Measurements from ENCODE around the gene ZNF155. TPM values are rescaled to one million over a fixed set of nuclear protein-coding genes. Genes with fewer than 3 reads are reported as not detected.
A peak's percentile ranks its signal among the peaks of the same experiment; 100 is the strongest.
"Not testable (repeated sequence)": the region's sequence is repeated elsewhere in the genome, so short reads cannot be mapped to it uniquely, and the experiment has no call there.

The ZNF155 gene
- 13.0 TPM for total RNA-seq

- FAIRE-seq (peak; percentile 51), DNase-seq (ENCODE audit: low spot score in 2 of 2) (peak; percentile 65 to 83)
These were observed at the start of gene ZNF155 for GRCh38 chr19:43983912-43984686. ZNF155 (plus strand) TSS chr19:43984188; CDS start chr19:43988544, 4,356 bp downstream.

GRCh38 chr19:43934985-43935708, 48.8 kb upstream of the ZNF155 start, which contains the start of gene ZNF45:
ZNF45 (minus strand) TSS chr19:43935282; CDS start chr19:43922185, 13,097 bp downstream.
- DNase-seq (ENCODE audit: low spot score in 2 of 2): peak; percentile 71 to 87
- FAIRE-seq: no peak

GRCh38 chr19:43936188-43936587, 47.8 kb upstream of the ZNF155 start:
- DNase-seq (ENCODE audit: low spot score in 2 of 2) (no peak), FAIRE-seq (no peak)

GRCh38 chr19:43939557-43940260, 44.3 kb upstream of the ZNF155 start:
- FAIRE-seq: no peak
- no peak for DNase-seq (ENCODE audit: low spot score in 2 of 2)

- no peak for DNase-seq (ENCODE audit: low spot score in 2 of 2)
- FAIRE-seq: no peak
These were observed 43.3 kb upstream of the ZNF155 start for GRCh38 chr19:43940719-43941118.

- DNase-seq (ENCODE audit: low spot score in 2 of 2) (no peak), FAIRE-seq (no peak)
These were observed 42.8 kb upstream of the ZNF155 start for GRCh38 chr19:43941209-43941608.

GRCh38 chr19:43947412-43947811, 36.6 kb upstream of the ZNF155 start:
- not testable (repeated sequence) for DNase-seq (ENCODE audit: low spot score in 2 of 2); FAIRE-seq

GRCh38 chr19:43949803-43950202, 34.2 kb upstream of the ZNF155 start:
- FAIRE-seq; DNase-seq (ENCODE audit: low spot score in 2 of 2): not testable (repeated sequence)

- DNase-seq (ENCODE audit: low spot score in 2 of 2) (peak; percentile 66 to 84), FAIRE-seq (no peak)
These were observed 32.9 kb upstream of the ZNF155 start, which contains the start of gene ZNF221 for GRCh38 chr19:43950834-43951645. ZNF221 (plus strand) TSS chr19:43951228; CDS start chr19:43962727, 11,499 bp downstream.

- FAIRE-seq (no peak), DNase-seq (ENCODE audit: low spot score in 2 of 2) (no peak)
These were observed 27.2 kb upstream of the ZNF155 start for GRCh38 chr19:43956827-43957226.

GRCh38 chr19:43957891-43958290, 26.1 kb upstream of the ZNF155 start:
- no peak for DNase-seq (ENCODE audit: low spot score in 2 of 2)
- no peak for FAIRE-seq

- FAIRE-seq (no peak), DNase-seq (ENCODE audit: low spot score in 2 of 2) (no peak)
These were observed 23.6 kb upstream of the ZNF155 start for GRCh38 chr19:43960411-43960810.

GRCh38 chr19:43966079-43966694, 17.8 kb upstream of the ZNF155 start:
- no peak for DNase-seq (ENCODE audit: low spot score in 2 of 2)
- FAIRE-seq: no peak

- DNase-seq (ENCODE audit: low spot score in 2 of 2) (no peak), FAIRE-seq (no peak)
These were observed 7.3 kb upstream of the ZNF155 start for GRCh38 chr19:43976732-43977131.

- no peak for DNase-seq (ENCODE audit: low spot score in 2 of 2)
- no peak for FAIRE-seq
These were observed 460 bp upstream of the ZNF155 start for GRCh38 chr19:43983544-43983911.

GRCh38 chr19:43984687-43985000, 656 bp downstream of the ZNF155 start:
- DNase-seq (ENCODE audit: low spot score in 2 of 2): peak in 1 of 2 donors; percentile 12
- FAIRE-seq: no peak

GRCh38 chr19:43997631-43998290, 13.8 kb downstream of the ZNF155 start:
- no peak for DNase-seq (ENCODE audit: low spot score in 2 of 2)

GRCh38 chr19:44002212-44002565, 18.2 kb downstream of the ZNF155 start:
- FAIRE-seq: no peak
- DNase-seq (ENCODE audit: low spot score in 2 of 2): peak in 1 of 2 donors; percentile 2

More at GRCh38 chr19:43997631-43998290, 13.8 kb downstream of the ZNF155 start:
- no peak for FAIRE-seq
